CD4-positive, alpha-beta T cell treated with Interleukin-12 subunit alpha and Interleukin-12 subunit beta, for 1 hour (primary cell): ENCODE data around the gene PLSCR5.

Experiments used
- DNase-seq: peaks from one replicate; pipeline ENCODE4 v3.0.0-alpha.2; 2020

Gene PLSCR5

DNA sequence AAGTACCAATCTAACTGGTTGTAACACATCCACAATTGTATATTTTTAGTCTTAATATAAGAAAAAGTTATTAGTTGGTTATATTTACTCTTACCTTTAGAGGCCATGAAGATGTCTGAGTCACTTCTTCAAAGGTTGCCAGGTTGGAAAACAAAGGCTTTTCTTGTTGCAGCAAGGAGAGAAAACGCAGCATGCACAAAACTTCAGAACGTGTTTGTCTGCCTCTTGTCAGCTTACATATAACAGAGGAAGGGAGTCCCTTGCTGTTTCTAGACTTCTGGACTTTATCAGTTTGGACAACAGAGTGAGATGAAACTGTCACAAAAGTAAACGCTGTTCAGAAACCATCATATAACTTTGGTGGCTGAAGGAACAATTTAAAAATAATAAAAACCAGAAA, at the start of gene PLSCR5:
Gene PLSCR5 (minus strand): TSS at position 241 of the 400 bp plus-strand sequence. CDS start 134 bp downstream, at position 107.
- no peak for DNase-seq

DNA sequence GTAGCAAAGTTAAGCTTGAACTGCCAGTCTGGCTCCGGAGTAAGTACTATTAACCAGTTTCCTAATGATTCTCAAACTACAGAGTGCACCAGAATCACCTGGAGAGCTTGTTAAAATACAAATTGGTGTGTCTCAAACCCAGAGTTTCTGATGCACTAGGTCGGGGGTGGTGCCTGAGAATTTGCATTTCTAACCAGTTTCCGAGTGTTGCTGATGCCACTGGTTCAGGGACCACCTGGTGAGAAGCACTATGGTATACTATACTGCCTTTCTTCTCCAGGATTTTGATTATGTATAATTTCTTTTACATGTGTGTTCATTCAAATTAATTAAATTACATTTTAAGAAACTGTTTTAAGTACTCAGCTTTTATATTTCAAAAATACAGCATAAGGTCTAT, 48.8 kb upstream of the PLSCR5 start:
- no peak for DNase-seq

DNA sequence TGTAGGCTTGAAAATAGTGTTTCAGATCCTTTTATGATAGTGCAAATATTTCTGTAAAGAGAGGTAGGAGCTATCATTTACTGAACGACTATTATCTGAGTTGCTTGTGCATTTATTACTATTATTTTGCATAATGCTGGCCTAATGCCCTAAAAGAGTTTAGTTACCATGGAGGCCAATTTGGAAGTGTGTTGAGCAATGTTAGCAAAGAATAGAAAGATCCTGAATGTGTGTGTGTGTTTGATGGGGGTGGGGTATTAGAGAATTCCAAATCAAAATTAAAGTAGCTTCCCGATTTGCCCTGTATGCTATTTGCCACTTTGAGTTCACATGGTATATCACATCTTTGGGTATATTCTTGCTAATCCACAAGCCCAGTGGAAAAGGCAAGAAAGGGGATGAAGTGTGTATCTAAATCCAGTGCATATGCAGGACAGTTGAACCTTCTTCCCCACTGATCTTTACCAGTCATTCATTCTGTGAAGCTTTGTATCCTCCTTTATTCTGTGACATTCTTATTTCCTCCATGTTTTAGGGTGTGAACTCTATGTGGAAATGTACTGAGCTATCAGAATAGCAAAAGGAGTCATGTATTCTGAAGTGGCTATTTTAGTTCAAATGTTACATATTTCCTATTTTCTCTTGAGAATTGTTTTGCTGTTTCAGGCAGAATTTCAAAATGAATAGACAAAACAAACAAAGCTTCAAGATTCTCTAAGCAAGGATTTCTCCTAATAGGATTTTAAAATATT, 45.7 kb upstream of the PLSCR5 start:
- DNase-seq: no peak

DNA sequence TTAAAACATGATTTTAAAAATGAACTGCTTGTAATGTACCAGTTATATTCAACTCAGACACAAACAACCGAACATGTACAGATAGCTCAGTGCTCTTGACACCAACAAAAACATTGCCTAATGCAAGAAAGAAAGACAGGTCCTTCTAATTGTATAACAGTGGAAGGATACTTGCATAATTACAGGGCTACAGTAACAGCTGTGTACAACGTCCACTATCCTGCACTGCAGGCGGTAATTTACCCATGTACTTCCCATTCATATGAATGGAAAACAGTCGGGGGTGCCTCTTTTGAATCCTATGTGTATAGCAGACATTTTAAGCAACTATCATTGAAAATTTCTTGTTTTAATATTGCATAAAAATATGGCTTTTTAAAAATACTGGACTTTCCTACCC, 41.1 kb upstream of the PLSCR5 start:
- no peak for DNase-seq

DNA sequence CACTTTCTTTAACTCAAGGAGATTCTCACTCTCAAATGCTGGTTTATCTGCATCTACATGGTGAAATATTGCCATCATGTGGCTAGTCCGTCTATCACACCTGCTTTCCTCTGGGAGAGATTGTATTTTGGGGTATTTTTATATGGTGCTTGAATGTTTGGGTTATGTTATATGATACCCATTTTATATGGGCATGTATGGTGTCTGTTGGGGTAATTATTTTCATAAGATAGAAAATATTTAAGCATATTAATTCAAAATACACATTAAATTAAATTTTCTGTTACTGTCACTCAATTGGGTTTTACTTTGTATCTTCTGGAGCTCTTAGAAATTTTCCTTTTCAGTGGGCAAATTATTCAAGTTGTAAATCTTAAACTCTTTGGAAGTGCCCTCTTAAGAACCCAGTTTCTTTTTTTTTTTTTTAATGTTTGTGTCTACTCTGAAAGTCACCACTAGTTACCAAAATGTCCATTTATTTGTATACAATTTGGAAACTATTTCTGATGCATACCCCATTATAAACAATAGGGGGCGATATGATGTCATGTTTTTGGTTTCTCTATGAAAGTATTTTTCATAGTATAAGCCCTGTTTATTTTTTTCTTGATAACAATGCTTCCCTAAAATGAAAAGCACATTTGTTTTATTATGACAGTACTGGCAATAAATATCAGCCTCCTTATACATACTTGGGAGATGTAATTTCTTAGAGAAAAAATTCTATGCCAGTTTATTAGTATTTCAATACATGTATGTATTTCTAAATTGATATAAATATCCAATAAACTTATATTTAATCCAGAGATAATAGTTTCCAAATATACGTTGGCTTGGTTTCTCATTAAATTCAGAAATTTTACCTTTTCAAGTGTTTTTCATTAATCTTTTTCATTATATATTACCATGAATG, 36.1 kb upstream of the PLSCR5 start:
- peak; percentile 15 for DNase-seq

DNA sequence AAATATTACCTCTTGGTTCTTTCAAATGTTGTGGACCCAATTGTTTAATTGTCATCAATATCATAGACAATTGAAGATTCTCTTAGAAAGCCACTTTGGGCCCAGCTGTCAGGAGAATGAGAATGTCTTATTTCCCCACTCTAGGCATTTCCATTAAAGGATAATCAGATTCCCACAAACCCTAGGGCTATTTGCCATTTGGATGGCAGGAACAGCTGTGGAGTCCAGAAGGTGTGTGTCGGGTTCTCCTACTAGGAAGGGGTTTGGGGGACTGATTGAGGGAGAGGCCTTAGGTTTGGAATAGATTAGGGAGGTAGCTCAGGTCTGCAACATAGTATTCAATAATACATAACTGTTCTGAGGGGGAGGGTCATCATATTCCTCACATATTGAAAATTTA, 35.2 kb upstream of the PLSCR5 start:
- DNase-seq: no peak

- no peak for DNase-seq
These were observed 33.6 kb upstream of the PLSCR5 start for GRCh38 chr3:146638718-146639117.

DNA sequence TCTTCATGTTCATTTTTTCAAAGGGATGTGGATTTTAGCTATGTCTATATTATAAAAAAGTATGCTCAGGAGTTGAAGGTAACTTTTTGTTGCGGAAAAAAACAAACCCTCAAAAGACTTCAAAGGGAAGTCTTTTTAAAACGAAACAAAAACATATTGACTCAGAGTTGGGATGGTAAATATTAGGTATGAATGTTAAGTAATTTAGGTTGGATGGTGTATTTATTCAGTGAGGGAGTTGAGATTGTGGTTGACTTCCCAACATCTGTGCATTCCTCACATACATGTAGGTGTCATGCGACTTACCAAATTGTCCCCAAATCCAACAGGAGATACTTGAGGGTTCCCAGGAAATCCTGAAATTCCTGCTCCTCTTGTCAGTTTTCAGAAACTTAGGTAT, 32.7 kb upstream of the PLSCR5 start:
- DNase-seq: no peak

GRCh38 chr3:146636881-146637280, 31.7 kb upstream of the PLSCR5 start:
- DNase-seq: no peak

DNA sequence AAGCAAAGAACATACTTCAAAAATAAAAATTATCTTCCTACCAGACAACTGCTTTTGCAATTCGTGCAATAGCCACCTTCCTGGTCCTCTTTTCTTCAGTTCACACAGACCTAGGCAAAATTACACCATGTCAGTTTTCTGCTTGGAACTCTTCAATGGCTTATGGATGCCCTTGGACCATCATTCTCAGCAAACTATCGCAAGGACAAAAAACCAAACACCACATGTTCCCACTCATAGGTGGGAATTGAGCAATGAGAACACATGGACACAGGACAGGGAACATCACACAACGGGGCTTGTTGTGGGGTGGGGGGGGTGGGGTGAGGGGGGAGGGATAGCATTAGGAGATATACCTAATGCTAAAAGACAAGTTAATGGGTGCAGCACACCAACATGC, 29.2 kb upstream of the PLSCR5 start:
- DNase-seq: no peak

DNA sequence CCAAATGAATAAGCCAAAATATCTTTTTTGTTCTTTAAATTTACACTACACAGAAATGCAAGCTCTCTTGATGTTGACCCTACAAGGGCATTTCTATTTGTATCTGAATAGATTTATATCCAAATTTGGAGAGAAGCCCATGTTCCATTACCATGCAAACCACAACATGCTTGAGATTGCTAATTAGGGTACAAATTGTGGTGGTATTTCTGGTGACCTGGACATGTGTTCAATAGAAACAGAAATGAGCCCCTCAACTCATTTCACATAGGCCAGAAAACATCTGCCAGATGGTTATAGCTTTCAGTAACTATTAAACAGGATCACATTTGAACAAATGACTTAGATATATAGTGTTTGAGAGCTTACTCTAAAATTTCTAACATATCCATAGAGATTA, 23.5 kb upstream of the PLSCR5 start:
- DNase-seq: no peak

DNA sequence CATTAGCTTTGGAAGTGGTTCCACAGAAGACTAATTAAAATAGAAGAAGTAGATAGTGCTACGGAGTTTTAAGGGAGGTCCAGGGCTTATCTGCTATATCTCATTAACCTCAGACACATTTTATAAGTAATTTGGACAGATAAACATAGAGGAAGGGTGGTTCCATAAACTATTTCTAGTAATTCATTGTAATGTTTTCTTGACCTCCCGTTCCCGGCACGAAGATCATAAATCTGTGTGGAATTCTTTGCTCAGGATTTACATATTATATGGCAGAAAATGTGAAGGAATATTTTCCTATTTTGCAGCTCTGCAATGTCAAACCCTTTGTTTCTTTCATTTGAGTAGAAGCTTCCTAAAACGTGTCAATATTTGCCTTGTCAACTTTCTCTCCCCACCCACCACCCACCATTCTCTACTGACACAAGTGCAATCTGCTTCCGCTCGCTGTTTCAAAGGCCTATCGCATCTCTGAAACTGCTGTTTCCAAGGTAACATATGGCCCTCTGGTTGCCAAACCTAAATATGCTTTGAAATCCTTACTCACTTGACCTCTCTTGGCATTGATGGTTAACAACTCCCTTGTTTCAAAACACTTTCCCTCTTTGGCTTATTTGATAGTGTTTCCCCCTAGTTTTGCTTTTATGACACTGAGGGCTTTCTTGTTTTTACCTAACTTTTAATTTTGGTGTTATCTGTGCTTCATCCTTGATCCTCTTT, 21.4 kb upstream of the PLSCR5 start:
- DNase-seq: no peak

DNA sequence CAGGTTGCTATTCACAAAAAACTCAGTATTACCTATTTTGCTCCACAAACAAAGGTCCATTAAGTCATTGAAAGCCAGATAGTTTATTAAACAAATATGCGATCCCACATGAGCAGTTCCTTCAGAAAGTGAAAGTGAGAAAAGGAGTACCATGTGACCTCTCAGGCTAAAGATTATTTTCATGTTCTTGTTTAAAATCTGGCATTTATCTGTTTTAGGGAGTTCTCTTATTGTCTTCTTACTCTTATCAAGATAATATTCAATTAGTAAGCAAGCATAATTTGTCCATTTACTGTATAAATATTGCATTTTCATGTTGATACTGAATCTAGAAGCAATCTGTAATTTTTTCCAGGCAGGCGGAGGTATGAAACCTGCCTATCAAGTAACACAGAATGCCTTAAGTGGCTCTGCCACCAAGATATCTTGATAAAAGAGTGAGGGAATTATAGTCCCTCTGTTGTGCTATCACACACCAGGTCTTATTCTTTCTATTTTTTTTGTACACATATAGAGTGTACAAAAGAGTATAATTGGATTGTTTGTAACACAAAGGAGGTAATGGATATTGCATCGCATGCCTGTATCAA, 20.1 kb upstream of the PLSCR5 start:
- no peak for DNase-seq

DNA sequence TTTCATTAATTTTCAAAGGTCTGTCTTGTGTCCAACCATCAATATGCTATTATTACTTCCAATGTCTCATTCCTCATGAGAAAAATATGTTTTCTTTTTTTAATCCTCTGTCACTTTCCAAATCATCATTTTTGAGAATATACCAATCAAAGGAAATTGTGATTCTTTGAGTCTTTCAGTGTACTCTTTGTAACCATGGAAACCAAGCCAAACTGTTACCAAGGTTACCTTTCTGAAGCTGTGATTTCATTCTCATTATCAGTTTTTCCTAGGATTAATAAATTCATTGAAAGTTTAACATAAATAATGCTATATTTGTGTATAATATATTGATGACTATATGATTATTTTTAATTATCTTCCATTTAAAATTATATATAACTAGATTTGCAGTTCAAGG, 16.6 kb upstream of the PLSCR5 start:
- DNase-seq: no peak

DNA sequence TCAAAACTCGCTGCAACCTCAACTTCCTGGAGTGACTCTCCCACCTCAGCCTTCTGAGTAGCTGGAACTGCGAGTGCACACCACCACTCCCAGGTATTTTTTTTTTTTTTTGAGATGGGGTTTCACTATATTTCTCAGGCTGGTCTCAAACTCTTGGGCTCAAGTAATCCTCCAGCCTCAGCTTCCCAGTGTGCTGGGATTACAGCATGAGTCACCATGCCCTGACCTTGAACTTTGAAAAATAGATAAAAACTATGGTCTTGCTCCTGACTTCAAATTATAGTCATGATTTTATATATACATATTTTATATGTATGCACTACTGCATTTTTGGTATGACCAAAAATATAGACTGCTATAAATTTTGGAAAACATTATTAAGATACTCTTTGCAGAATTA, 6.9 kb upstream of the PLSCR5 start:
- DNase-seq: no peak

DNA sequence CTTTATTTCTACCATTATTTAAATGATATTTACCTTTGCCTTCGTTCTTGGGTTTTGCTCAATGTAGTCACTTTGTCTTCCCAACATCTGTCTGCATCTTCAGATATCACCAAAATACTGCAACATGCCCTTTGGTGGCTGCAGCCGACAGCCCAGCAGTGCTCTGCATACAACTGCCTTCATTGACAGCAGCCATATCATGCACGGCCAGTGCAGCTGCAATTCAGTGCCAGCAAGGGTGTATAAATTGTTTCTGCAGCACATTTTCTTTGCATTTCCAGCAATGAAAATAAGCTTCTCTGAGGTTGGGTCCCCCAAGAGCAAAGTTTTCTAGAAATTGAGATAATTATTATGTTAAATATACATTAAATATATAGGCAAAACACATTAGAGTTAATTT, 6.0 kb upstream of the PLSCR5 start:
- DNase-seq: no peak

DNA sequence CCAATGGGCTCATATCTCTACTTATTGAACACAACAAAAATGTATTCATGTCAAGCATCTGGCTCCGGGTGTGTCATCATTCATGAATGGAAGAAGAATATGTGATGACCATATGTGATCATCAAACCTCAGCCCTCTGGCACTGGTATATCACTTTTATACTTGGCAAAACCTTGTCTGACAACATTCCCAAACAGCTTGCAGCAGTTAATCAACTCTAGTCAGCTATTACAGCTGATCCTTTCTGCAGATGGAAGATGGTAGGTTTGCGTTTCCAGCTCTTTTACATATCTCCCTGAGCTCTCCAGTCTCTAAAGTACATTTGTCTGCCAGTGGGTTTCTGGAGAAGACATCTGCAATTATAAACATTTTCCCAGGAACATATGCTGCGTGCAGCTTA, 6.6 kb downstream of the PLSCR5 start:
- no peak for DNase-seq

DNA sequence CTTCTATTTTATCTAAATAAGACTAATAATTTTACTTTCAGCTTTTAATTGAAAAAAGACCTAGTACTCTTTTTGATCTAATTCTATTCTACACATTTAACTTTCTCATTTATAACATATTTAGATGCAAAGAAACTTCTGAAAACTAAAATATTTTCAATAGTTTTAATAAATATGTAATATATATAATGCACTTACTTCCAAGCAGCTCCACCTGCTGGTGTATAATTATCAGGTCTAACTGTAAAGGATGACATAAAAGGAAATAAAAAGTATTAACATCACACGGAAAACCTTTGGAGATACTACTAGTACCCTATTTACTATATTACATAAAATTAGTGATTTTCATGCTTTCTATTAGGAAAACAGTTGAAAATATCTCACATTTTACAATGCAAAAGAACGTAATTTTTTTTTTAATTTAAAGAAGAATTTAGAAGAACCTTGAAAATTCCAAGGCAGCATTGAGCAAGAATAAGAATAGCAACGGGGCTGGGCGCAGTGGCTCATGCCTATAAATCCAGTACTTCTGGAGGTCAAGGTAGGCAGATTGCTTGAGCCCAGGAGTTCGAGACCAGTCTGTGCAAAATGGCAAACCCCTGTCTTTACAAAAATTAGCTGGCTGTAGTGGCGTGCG, 10.2 kb downstream of the PLSCR5 start:
- no peak for DNase-seq

GRCh38 chr3:146593776-146594175, 11.4 kb downstream of the PLSCR5 start:
- DNase-seq: no peak

DNA sequence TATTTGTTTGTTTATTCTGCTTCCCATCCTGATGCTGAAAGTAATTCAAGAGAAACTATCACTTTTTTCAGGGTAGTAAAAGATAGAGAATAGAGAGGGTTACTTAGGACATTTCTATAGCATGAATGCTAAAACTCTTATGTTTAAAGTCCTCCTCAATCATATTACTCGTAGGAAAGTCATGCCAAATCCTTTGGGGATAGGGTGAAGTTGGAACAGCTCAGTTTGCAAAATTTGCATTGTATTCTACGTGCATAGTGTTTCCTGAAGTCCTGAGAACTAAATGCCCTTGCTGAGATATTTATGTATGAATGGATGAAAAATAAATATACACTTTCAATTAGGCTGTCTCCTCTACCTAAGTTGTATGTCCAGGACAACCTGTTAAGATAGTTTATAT, 14.6 kb downstream of the PLSCR5 start:
- no peak for DNase-seq

- DNase-seq: peak; percentile 2
These were observed 15.1 kb downstream of the PLSCR5 start for GRCh38 chr3:146589899-146590508.

DNA sequence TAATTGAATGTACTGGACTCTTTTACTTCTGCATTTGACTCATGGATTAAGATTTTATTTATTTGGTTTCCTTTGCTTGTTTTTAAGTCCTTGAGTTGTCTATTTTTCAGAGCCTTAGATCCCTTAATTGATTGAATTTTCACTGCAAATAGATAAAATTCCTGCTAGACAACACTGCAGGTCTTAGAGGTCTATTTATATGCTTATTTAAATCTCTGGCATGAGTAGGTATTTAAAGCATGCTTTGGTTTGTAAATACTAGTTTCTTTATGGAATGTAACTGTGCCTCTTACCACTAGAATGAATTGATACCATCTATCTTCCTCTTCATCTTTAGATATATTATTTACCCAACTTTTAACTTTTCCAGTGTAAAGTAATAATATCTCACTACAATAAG, 20.0 kb downstream of the PLSCR5 start:
- DNase-seq: no peak
